T follicular helper cell (primary cell): Measurements from ENCODE around the gene RABGAP1L.
"Not testable (repeated sequence)": the region's sequence is repeated elsewhere in the genome, so short reads cannot be mapped to it uniquely, and the experiment has no call there.

Source experiments
- DNase-seq: peaks from one replicate; pipeline ENCODE4 v3.0.0-alpha.2; 2020; ENCODE audit warnings: low read depth

Gene RABGAP1L

GRCh38 chr1:174445351-174445750 is 286.0 kb downstream of the RABGAP1L start:
- no peak for DNase-seq

GRCh38 chr1:174445817-174446216 is 286.5 kb downstream of the RABGAP1L start:
- no peak for DNase-seq

- DNase-seq: no peak
These were observed 288.7 kb downstream of the RABGAP1L start, which contains the start of gene GPR52 for GRCh38 chr1:174447866-174448530. TSS of gene GPR52 (plus strand) at chr1:174447964. CDS start at chr1:174448112, 148 bp downstream.

GRCh38 chr1:174448531-174448883 is 289.2 kb downstream of the RABGAP1L start:
- no peak for DNase-seq

GRCh38 chr1:174448974-174449373 is 289.7 kb downstream of the RABGAP1L start:
- DNase-seq: no peak

GRCh38 chr1:174451408-174451807 is 292.1 kb downstream of the RABGAP1L start:
- DNase-seq: no peak

GRCh38 chr1:174465855-174466254 is 306.5 kb downstream of the RABGAP1L start:
- DNase-seq: no peak

- no peak for DNase-seq
These were observed 307.3 kb downstream of the RABGAP1L start for GRCh38 chr1:174466607-174467006.

GRCh38 chr1:174469052-174469451 is 309.7 kb downstream of the RABGAP1L start:
- DNase-seq: no peak

GRCh38 chr1:174469687-174470086 is 310.4 kb downstream of the RABGAP1L start:
- no peak for DNase-seq

GRCh38 chr1:174479281-174479680 is 320.0 kb downstream of the RABGAP1L start:
- DNase-seq: no peak

- DNase-seq: no peak
These were observed 321.0 kb downstream of the RABGAP1L start for GRCh38 chr1:174480324-174480723.

- no peak for DNase-seq
These were observed 332.3 kb downstream of the RABGAP1L start for GRCh38 chr1:174491606-174492005.

GRCh38 chr1:174497478-174497877 is 338.2 kb downstream of the RABGAP1L start:
- DNase-seq: no peak

- DNase-seq: not testable (repeated sequence)
These were observed 357.4 kb downstream of the RABGAP1L start for GRCh38 chr1:174516755-174517154.

- DNase-seq: no peak
These were observed 360.5 kb downstream of the RABGAP1L start for GRCh38 chr1:174519844-174520243.

- no peak for DNase-seq
These were observed 372.4 kb downstream of the RABGAP1L start for GRCh38 chr1:174531751-174532150.

- DNase-seq: no peak
These were observed 375.5 kb downstream of the RABGAP1L start for GRCh38 chr1:174534789-174535188.

- DNase-seq: no peak
These were observed 375.9 kb downstream of the RABGAP1L start for GRCh38 chr1:174535207-174535606.

GRCh38 chr1:174543421-174543820 is 384.1 kb downstream of the RABGAP1L start:
- not testable (repeated sequence) for DNase-seq

- no peak for DNase-seq
These were observed 391.0 kb downstream of the RABGAP1L start for GRCh38 chr1:174550296-174550695.

- no peak for DNase-seq
These were observed 397.1 kb downstream of the RABGAP1L start for GRCh38 chr1:174556392-174556791.

GRCh38 chr1:174568551-174568950 is 409.2 kb downstream of the RABGAP1L start:
- DNase-seq: no peak

- no peak for DNase-seq
These were observed 409.9 kb downstream of the RABGAP1L start for GRCh38 chr1:174569240-174569639.
